HG03571 (cell line): ENCODE results near the gene ITGA8.
"Not testable (repeated sequence)": the region's sequence is repeated elsewhere in the genome, so short reads cannot be mapped to it uniquely, and the experiment has no call there.

Source experiments
- ATAC-seq: cut with Tn5 transposase; IDR thresholded peaks from one replicate; pipeline ENCODE4 v1.9.1; 2021; ENCODE audit not compliant: unreplicated experiment

ITGA8 gene

GRCh38 chr10:15690031-15690430, 29.7 kb downstream of the ITGA8 start:
- ATAC-seq: no peak

GRCh38 chr10:15684768-15685167, 35.0 kb downstream of the ITGA8 start:
- ATAC-seq: no peak

- ATAC-seq: no peak
These were observed 38.6 kb downstream of the ITGA8 start for GRCh38 chr10:15681076-15681475.

GRCh38 chr10:15678851-15679250, 40.9 kb downstream of the ITGA8 start:
- no peak for ATAC-seq

- ATAC-seq: no peak
These were observed 47.3 kb downstream of the ITGA8 start for GRCh38 chr10:15672469-15672868.

GRCh38 chr10:15670880-15671279, 48.8 kb downstream of the ITGA8 start:
- ATAC-seq: no peak

GRCh38 chr10:15661574-15661973, 58.1 kb downstream of the ITGA8 start:
- ATAC-seq: no peak

GRCh38 chr10:15660990-15661389, 58.7 kb downstream of the ITGA8 start:
- no peak for ATAC-seq

GRCh38 chr10:15658069-15658702, 61.5 kb downstream of the ITGA8 start:
- ATAC-seq: no peak

GRCh38 chr10:15652757-15653156, 67.0 kb downstream of the ITGA8 start:
- ATAC-seq: no peak

GRCh38 chr10:15652117-15652516, 67.6 kb downstream of the ITGA8 start:
- no peak for ATAC-seq

- no peak for ATAC-seq
These were observed 68.5 kb downstream of the ITGA8 start for GRCh38 chr10:15651175-15651574.

- ATAC-seq: no peak
These were observed 77.6 kb downstream of the ITGA8 start for GRCh38 chr10:15642095-15642494.

- ATAC-seq: no peak
These were observed 79.1 kb downstream of the ITGA8 start for GRCh38 chr10:15640536-15641085.

- no peak for ATAC-seq
These were observed 83.3 kb downstream of the ITGA8 start for GRCh38 chr10:15636446-15636845.

GRCh38 chr10:15632456-15633091, 87.1 kb downstream of the ITGA8 start:
- ATAC-seq: no peak

GRCh38 chr10:15631205-15631604, 88.5 kb downstream of the ITGA8 start:
- not testable (repeated sequence) for ATAC-seq

GRCh38 chr10:15630353-15630752, 89.4 kb downstream of the ITGA8 start:
- ATAC-seq: no peak

- no peak for ATAC-seq
These were observed 92.0 kb downstream of the ITGA8 start for GRCh38 chr10:15627617-15628196.

GRCh38 chr10:15626937-15627336, 92.8 kb downstream of the ITGA8 start:
- no peak for ATAC-seq

GRCh38 chr10:15625261-15625660, 94.5 kb downstream of the ITGA8 start:
- ATAC-seq: no peak
